Right lobe of liver (tissue), 6 donors: ENCODE measurements around the gene TSPAN14. TPM values are rescaled to one million over a fixed set of nuclear protein-coding genes. Genes with fewer than 3 reads are reported as not detected.

Experiments used
- ATAC-seq, 4 donors: fragments of 200-7000 bp; cut with Tn5 transposase; one replicate each; pipeline ENCODE4 v1.9.1; 2020; ENCODE audit warnings: mild to moderate bottlenecking in 4 of 4, moderate library complexity in 4 of 4
- DNase-seq, 3 donors: peaks; one replicate each; pipeline ENCODE4 v3.0.0-alpha.2; 2020
- H3K27ac ChIP-seq, 3 donors: fragments of 200-600 bp; one replicate each; pipeline ENCODE4 v1.8.0; 2022
- H3K27me3 ChIP-seq, 2 donors: fragments of 200-600 bp; one replicate each; pipeline ENCODE4 v1.8.0; 2022
- H3K36me3 ChIP-seq, 4 donors: fragments of 200-600 bp; sonication (generic) in 1 of 4; one replicate each; pipeline versions ENCODE4 v1.5.1 to v1.8.0; 2017 to 2022; ENCODE audit warnings: control low read depth in 1 of 4
- H3K4me1 ChIP-seq, 4 donors: fragments of 200-600 bp; sonication (generic) in 1 of 4; one replicate each; pipeline versions ENCODE4 v1.5.1 to v1.8.0; 2017 to 2022; ENCODE audit warnings: control low read depth in 1 of 4
- H3K4me3 ChIP-seq, 3 donors: fragments of 200-600 bp; one replicate each; pipeline ENCODE4 v1.8.0; 2022
- H3K9me3 ChIP-seq, 4 donors: fragments of 200-600 bp; sonication (generic) in 1 of 4; one replicate each; pipeline versions ENCODE4 v1.5.1 to v1.8.0; 2017 to 2022; ENCODE audit warnings: control low read depth in 1 of 4
- CTCF ChIP-seq, 4 donors: fragments of 200-600 bp in 3 of 4; fragments of 450-650 bp in 1 of 4; IDR thresholded peaks; one replicate each; pipeline versions ENCODE4 v1.5.1 to v1.8.0; 2016 to 2022; ENCODE audit warnings: antibody characterized with exemption in 4 of 4, mild to moderate bottlenecking in 2 of 4
- POLR2A ChIP-seq: fragments of 450-650 bp; IDR thresholded peaks from one replicate; pipeline ENCODE4 v1.6.1; 2017; ENCODE audit warnings: antibody characterized with exemption, mild to moderate bottlenecking
- WGBS: methylation state at CpG from one replicate; pipeline ENCODE4 v1.1.6; 2018; ENCODE audit warnings: low coverage, low lambda C conversion rate; ENCODE audit not compliant: insufficient coverage; ENCODE audit errors: missing lambda C conversion rate; 5-methylcytosine and 5-hydroxymethylcytosine counted together
- intact Hi-C, 2 donors: fragments of 100-400 bp; cut with DNase I; formaldehyde crosslinking; loops; one replicate each; pipeline versions ENCODE4 v1.11.2 to v1.14.1; 2022
- total RNA-seq, 6 experiments: library from RNA; depleted of rRNA in 2 of 6; stranded (reverse); fragments of >200 nt in 2 of 6; fragmentation: NEBNext Ultra II Directional in 3 of 6; extraction: Animal tissue kit (Norgen Biotek cat#: 25700) in 3 of 6; gene quantifications; one replicate each; pipeline versions ENCODE4 v1.1.0 to v1.2.4, GENCODE V29; 2016 to 2023
- donor health status: DM: no; HTN: yes; CAD: no.
- donor health status: DM: no; HTN: no; CAD: no.
- donor health status: DM: no; HTN: no; CAD: no.
- donor health status: DM: no; HTN: yes; CAD: no.
- donor health status: DM: no; HTN: yes; CAD: no.

The TSPAN14 gene
- total RNA-seq, 6 experiments from 2014 or later: 22.1 to 39.0 (median 28.4) TPM

- no peak for TF ChIP-seq CTCF (IDR thresholded peaks at IDR 0.05)
- no peak for TF ChIP-seq POLR2A
- H3K27me3 ChIP-seq: no peaks in the 10 kb centered on the region
- DNase-seq (no peak), ATAC-seq (no peak)
- intact Hi-C loops: no loop called here
- H3K4me3 ChIP-seq: no peak overlapping the region
- H3K9me3 ChIP-seq: no peaks in the 10 kb centered on the region
- WGBS: 100% methylated on average over 2 of the region's 9 CpGs
- no peaks in the 10 kb centered on the region for H3K36me3 ChIP-seq
- H3K27ac ChIP-seq: no peak overlapping the region
- H3K4me1 ChIP-seq: no peaks in the 10 kb centered on the region
Observed at GRCh38 chr10:80571352-80571751, 117.2 kb downstream of the TSPAN14 start.

GRCh38 chr10:80579181-80579763 is 125.2 kb downstream of the TSPAN14 start:
- ATAC-seq (no peak), DNase-seq (peak in 1 of 3 donors; percentile 18)
- intact Hi-C loops: no loop called here
- no peaks in the 10 kb centered on the region for H3K36me3 ChIP-seq
- no peak for TF ChIP-seq CTCF (IDR thresholded peaks at IDR 0.05)
- TF ChIP-seq POLR2A: no peak
- H3K4me1 ChIP-seq: no peaks in the 10 kb centered on the region
- no peaks in the 10 kb centered on the region for H3K9me3 ChIP-seq
- no peaks in the 10 kb centered on the region for H3K27me3 ChIP-seq
- no peak overlapping the region for H3K27ac ChIP-seq
- no peak overlapping the region for H3K4me3 ChIP-seq
- 15% methylated on average over 5 of the region's 5 CpGs for WGBS

- Histone ChIP-seq H3K27ac (no peak overlapping the region), H3K9me3 (no peaks in the 10 kb centered on the region), H3K4me3 (no peak overlapping the region), H3K27me3 (no peaks in the 10 kb centered on the region), H3K36me3 (no peaks in the 10 kb centered on the region), H3K4me1 (no peaks in the 10 kb centered on the region)
- 40% methylated on average over 5 of the region's 5 CpGs for WGBS
- TF ChIP-seq POLR2A (no peak), CTCF (IDR thresholded peaks at IDR 0.05) (no peak)
- DNase-seq: peak in 1 of 3 donors; percentile 14
- intact Hi-C loops: no loop called here
- no peak for ATAC-seq
Observed at GRCh38 chr10:80579849-80580637, 125.9 kb downstream of the TSPAN14 start.

GRCh38 chr10:80580638-80581468 is 126.7 kb downstream of the TSPAN14 start:
- Histone ChIP-seq H3K27ac (no peak overlapping the region), H3K4me1 (no peaks in the 10 kb centered on the region), H3K36me3 (no peaks in the 10 kb centered on the region), H3K4me3 (no peak overlapping the region), H3K9me3 (no peaks in the 10 kb centered on the region), H3K27me3 (no peaks in the 10 kb centered on the region)
- DNase-seq (peak in 1 of 3 donors; percentile 23), ATAC-seq (no peak)
- WGBS: 68% methylated on average over 4 of the region's 7 CpGs
- intact Hi-C loops: no loop called here
- TF ChIP-seq CTCF (IDR thresholded peaks at IDR 0.05): no peak
- TF ChIP-seq POLR2A: no peak
